GM23338 (cell line): ENCODE results near the gene SLC29A4. TPM values are rescaled to one million over a fixed set of nuclear protein-coding genes. Genes with fewer than 3 reads are reported as not detected.

Experiments used
- ATAC-seq: fragments of 200-7000 bp; cut with Tn5 transposase; 3 replicates; pipeline ENCODE4 v1.9.1; 2020
- DNase-seq: peaks from one replicate; pipeline ENCODE4 v3.0.0-alpha.2; 2015; ENCODE audit warnings: low spot score
- H2AFZ ChIP-seq: fragments of 200-600 bp; sonication (generic); 2 replicates; pipeline ENCODE4 v1.8.0; 2016; ENCODE audit warnings: antibody characterized with exemption, mild to moderate bottlenecking, moderate library complexity
- H3F3A ChIP-seq: fragments of 200-600 bp; sonication (generic); replicated peaks from 2 replicates; pipeline ENCODE4 v1.8.0; 2017; ENCODE audit warnings: antibody characterized with exemption, mixed run types, low read depth
- H3K27ac ChIP-seq: fragments of 200-600 bp; sonication (generic); 2 replicates; pipeline ENCODE4 v1.6.1; 2016; ENCODE audit warnings: low read depth
- H3K27me3 ChIP-seq: fragments of 200-600 bp; sonication (generic); 2 replicates; pipeline ENCODE4 v1.8.0; 2016; ENCODE audit warnings: mild to moderate bottlenecking, mixed run types, moderate library complexity; ENCODE audit not compliant: insufficient read depth
- H3K36me3 ChIP-seq: fragments of 200-600 bp; sonication (generic); 2 replicates; pipeline ENCODE4 v1.8.0; 2016; ENCODE audit warnings: mild to moderate bottlenecking; ENCODE audit not compliant: insufficient read depth
- H3K4me1 ChIP-seq: fragments of 200-600 bp; sonication (generic); 2 replicates; pipeline ENCODE4 v1.8.0; 2016; ENCODE audit warnings: mild to moderate bottlenecking, moderate library complexity; ENCODE audit not compliant: insufficient read depth
- H3K4me2 ChIP-seq: fragments of 200-600 bp; sonication (generic); 2 replicates; pipeline ENCODE4 v1.7.1; 2017; ENCODE audit warnings: mixed run types
- H3K4me3 ChIP-seq: fragments of 200-600 bp; sonication (generic); 2 replicates; pipeline ENCODE4 v1.6.1; 2016; ENCODE audit warnings: mixed run types
- H3K79me2 ChIP-seq: fragments of 200-600 bp; sonication (generic); replicated peaks from 2 replicates; pipeline ENCODE4 v1.8.0; 2017; ENCODE audit warnings: mild to moderate bottlenecking; ENCODE audit not compliant: insufficient read depth
- H3K9me2 ChIP-seq: fragments of 200-600 bp; sonication (generic); 2 replicates; pipeline ENCODE4 v1.8.0; 2017; ENCODE audit not compliant: insufficient read depth
- H4K20me1 ChIP-seq: fragments of 200-600 bp; sonication (generic); replicated peaks from 2 replicates; pipeline ENCODE4 v1.8.0; 2017; ENCODE audit warnings: mild to moderate bottlenecking; ENCODE audit not compliant: insufficient read depth
- H3K27ac Mint-ChIP-seq: 2 replicates; pipeline ENCODE4 v1.8.0; 2020; ENCODE audit warnings: inconsistent platforms, mild to moderate bottlenecking, moderate library complexity, mixed read lengths
- H3K27me3 Mint-ChIP-seq: 3 replicates; pipeline ENCODE4 v1.8.0; 2022; ENCODE audit warnings: low read depth, mild to moderate bottlenecking, moderate library complexity, mixed read lengths, inconsistent platforms; ENCODE audit not compliant: insufficient read depth, poor library complexity
- H3K36me3 Mint-ChIP-seq: 3 replicates; pipeline ENCODE4 v1.8.0; 2021; ENCODE audit warnings: low read depth, mild to moderate bottlenecking, inconsistent platforms, moderate library complexity, mixed read lengths
- H3K4me1 Mint-ChIP-seq: 3 replicates; pipeline ENCODE4 v1.8.0; 2020; ENCODE audit warnings: mild to moderate bottlenecking, inconsistent platforms, mixed read lengths
- H3K4me3 Mint-ChIP-seq: 3 replicates; pipeline ENCODE4 v1.8.0; 2021; ENCODE audit warnings: moderate library complexity, mild to moderate bottlenecking, inconsistent platforms, mixed read lengths
- H3K9me3 Mint-ChIP-seq: 3 replicates; pipeline ENCODE4 v1.8.0; 2020; ENCODE audit warnings: moderate library complexity, mild to moderate bottlenecking, inconsistent platforms, mixed read lengths
- CREB1 ChIP-seq: fragments of 250-450 bp; sonication (Bioruptor Pico); IDR thresholded peaks from 2 replicates; pipeline ENCODE4 v1.5.0; 2020; ENCODE audit warnings: low read depth, mild to moderate bottlenecking, moderate library complexity
- EZH2 ChIP-seq: fragments of 200-600 bp; sonication (generic); IDR thresholded peaks from one replicate; pipeline ENCODE4 v1.8.0; 2017; ENCODE audit warnings: antibody characterized with exemption, mild to moderate bottlenecking, low read depth; ENCODE audit not compliant: unreplicated experiment
- JUNB ChIP-seq: IDR thresholded peaks from one replicate; pipeline ENCODE4 v1.6.1; 2016; ENCODE audit warnings: antibody characterized with exemption; ENCODE audit not compliant: unreplicated experiment
- NANOG ChIP-seq: IDR thresholded peaks from 2 replicates; pipeline ENCODE4 v1.6.1; 2016; ENCODE audit warnings: antibody characterized with exemption, borderline replicate concordance
- POLR2AphosphoS5 ChIP-seq: IDR thresholded peaks from 2 replicates; pipeline ENCODE4 v1.6.1; 2016; ENCODE audit warnings: antibody characterized with exemption, low read depth
- REST ChIP-seq: IDR thresholded peaks from one replicate; pipeline ENCODE4 v1.6.1; 2018; ENCODE audit warnings: antibody characterized with exemption; ENCODE audit not compliant: unreplicated experiment
- ZNF331 ChIP-seq: fragments of 250-450 bp; sonication (Bioruptor Pico); IDR thresholded peaks from 2 replicates; pipeline ENCODE4 v1.5.0; 2020; ENCODE audit warnings: low read depth, mild to moderate bottlenecking, moderate library complexity
- polyA plus RNA-seq: library from polyadenylated mRNA; unstranded; fragments of >200 nt; fragmentation: Nextera tagmentation; extraction: Ambion mirVana; gene quantifications from 2 replicates; pipeline ENCODE4 v1.2.1, GENCODE V29; 2016
- total RNA-seq: library from RNA; depleted of rRNA; stranded (reverse); fragments of >200 nt; shearing (Covaris generic); gene quantifications from 2 replicates; pipeline ENCODE4 v1.2.3, GENCODE V29; 2014
- TF ChIP-seq, protein P1 (sequence below), 2 experiments: fragments of 200-600 bp in 1 of 2; sonication (generic) in 1 of 2; conservative IDR thresholded peaks; 2 replicates each; pipeline versions ENCODE4 v1.5.1 to v1.6.1; 2016 to 2017; ENCODE audit warnings: antibody characterized with exemption in 2 of 2, low read depth in 2 of 2, mild to moderate bottlenecking in 2 of 2, moderate library complexity in 1 of 2
- TF ChIP-seq, protein P2 (sequence below): IDR thresholded peaks from 2 replicates; pipeline ENCODE4 v1.6.1; 2016; ENCODE audit warnings: antibody characterized with exemption

SLC29A4 gene
- total and polyA plus RNA-seq, 2 experiments from 2014 or later, result 4.8 to 8.1 TPM

- H3K36me3 ChIP-seq, result no peaks in the 10 kb centered on the region
- TF ChIP-seq REST (no peak), ZNF331 (CRISPR knock-in tag) (no peak), CREB1 (CRISPR knock-in tag) (no peak), NANOG (no peak), JUNB (no peak), EZH2 (no peak), POLR2AphosphoS5 (peak; percentile 43; the same call in 1 of the 2 replicates)
- TF ChIP-seq, protein P1, sequence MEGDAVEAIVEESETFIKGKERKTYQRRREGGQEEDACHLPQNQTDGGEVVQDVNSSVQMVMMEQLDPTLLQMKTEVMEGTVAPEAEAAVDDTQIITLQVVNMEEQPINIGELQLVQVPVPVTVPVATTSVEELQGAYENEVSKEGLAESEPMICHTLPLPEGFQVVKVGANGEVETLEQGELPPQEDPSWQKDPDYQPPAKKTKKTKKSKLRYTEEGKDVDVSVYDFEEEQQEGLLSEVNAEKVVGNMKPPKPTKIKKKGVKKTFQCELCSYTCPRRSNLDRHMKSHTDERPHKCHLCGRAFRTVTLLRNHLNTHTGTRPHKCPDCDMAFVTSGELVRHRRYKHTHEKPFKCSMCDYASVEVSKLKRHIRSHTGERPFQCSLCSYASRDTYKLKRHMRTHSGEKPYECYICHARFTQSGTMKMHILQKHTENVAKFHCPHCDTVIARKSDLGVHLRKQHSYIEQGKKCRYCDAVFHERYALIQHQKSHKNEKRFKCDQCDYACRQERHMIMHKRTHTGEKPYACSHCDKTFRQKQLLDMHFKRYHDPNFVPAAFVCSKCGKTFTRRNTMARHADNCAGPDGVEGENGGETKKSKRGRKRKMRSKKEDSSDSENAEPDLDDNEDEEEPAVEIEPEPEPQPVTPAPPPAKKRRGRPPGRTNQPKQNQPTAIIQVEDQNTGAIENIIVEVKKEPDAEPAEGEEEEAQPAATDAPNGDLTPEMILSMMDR (conservative IDR thresholded peaks at IDR 0.05; ENCODE audit: low read depth in 2 of 2), result peak in 1 of 2 experiments; percentile 15; a peak in 1 of 4 replicates
- TF ChIP-seq, protein P2, sequence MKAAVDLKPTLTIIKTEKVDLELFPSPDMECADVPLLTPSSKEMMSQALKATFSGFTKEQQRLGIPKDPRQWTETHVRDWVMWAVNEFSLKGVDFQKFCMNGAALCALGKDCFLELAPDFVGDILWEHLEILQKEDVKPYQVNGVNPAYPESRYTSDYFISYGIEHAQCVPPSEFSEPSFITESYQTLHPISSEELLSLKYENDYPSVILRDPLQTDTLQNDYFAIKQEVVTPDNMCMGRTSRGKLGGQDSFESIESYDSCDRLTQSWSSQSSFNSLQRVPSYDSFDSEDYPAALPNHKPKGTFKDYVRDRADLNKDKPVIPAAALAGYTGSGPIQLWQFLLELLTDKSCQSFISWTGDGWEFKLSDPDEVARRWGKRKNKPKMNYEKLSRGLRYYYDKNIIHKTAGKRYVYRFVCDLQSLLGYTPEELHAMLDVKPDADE, result no peak
- H3K4me3 Mint-ChIP-seq, result peak overlapping the region; percentile 83
- peak overlapping the region; percentile 80 for H3K4me3 ChIP-seq
- peaks cover 22% of the 10 kb centered on the region for H3K27me3 Mint-ChIP-seq
- H3K4me1 ChIP-seq, result no peaks in the 10 kb centered on the region
- DNase-seq, result peak; percentile 62
- H3K4me2 ChIP-seq, result peak overlapping the region; percentile 92
- H3K27ac Mint-ChIP-seq, result peak overlapping the region; percentile 17
- H3F3A ChIP-seq, result no peaks in the 10 kb centered on the region
- peaks cover 11% of the 10 kb centered on the region; the same call in 2 of the 3 replicates for H3K4me1 Mint-ChIP-seq
- H3K27me3 ChIP-seq, result 0 out of 2 replicates have a peak, but pooled peaks cover 4% of the 10 kb centered on the region
- no peaks in the 10 kb centered on the region for H3K79me2 ChIP-seq
- no peaks in the 10 kb centered on the region for H4K20me1 ChIP-seq
- ATAC-seq, result peak; percentile 68
- H3K36me3 Mint-ChIP-seq, result peaks cover 17% of the 10 kb centered on the region
- H3K27ac ChIP-seq, result no peak overlapping the region
- H2AFZ ChIP-seq, result no peak overlapping the region
- H3K9me3 Mint-ChIP-seq, result peaks cover 2% of the 10 kb centered on the region; the same call in 2 of the 3 replicates
- H3K9me2 ChIP-seq, result no peaks in the 10 kb centered on the region
These were observed 13.4 kb downstream of the SLC29A4 start for GRCh38 chr7:5296015-5296610.
